Glutamatergic neuron (in vitro differentiated cells): ENCODE data around the gene PARN. TPM values are rescaled to one million over a fixed set of nuclear protein-coding genes. Genes with fewer than 3 reads are reported as not detected.
"Not testable (repeated sequence)": the region's sequence is repeated elsewhere in the genome, so short reads cannot be mapped to it uniquely, and the experiment has no call there.

Experiments
- DNase-seq: peaks from one replicate; pipeline ENCODE4 v3.0.0; 2022
- H3K27ac Mint-ChIP-seq: one replicate; pipeline ENCODE4 v1.8.0; 2020; ENCODE audit warnings: mild to moderate bottlenecking, mixed read lengths, inconsistent platforms; ENCODE audit not compliant: unreplicated experiment
- H3K27me3 Mint-ChIP-seq: one replicate; pipeline ENCODE4 v1.8.0; 2020; ENCODE audit warnings: mild to moderate bottlenecking, moderate library complexity, mixed read lengths, inconsistent platforms; ENCODE audit not compliant: unreplicated experiment
- H3K36me3 Mint-ChIP-seq: one replicate; pipeline ENCODE4 v1.8.0; 2020; ENCODE audit warnings: mild to moderate bottlenecking, mixed read lengths, inconsistent platforms; ENCODE audit not compliant: unreplicated experiment
- H3K4me1 Mint-ChIP-seq: one replicate; pipeline ENCODE4 v1.8.0; 2020; ENCODE audit warnings: mild to moderate bottlenecking, low read depth, mixed read lengths, inconsistent platforms; ENCODE audit not compliant: unreplicated experiment
- H3K4me3 Mint-ChIP-seq: one replicate; pipeline ENCODE4 v1.8.0; 2020; ENCODE audit warnings: mild to moderate bottlenecking, mixed read lengths, inconsistent platforms; ENCODE audit not compliant: unreplicated experiment
- H3K9me3 Mint-ChIP-seq: one replicate; pipeline ENCODE4 v1.8.0; 2020; ENCODE audit warnings: mild to moderate bottlenecking, moderate library complexity, mixed read lengths, inconsistent platforms; ENCODE audit not compliant: unreplicated experiment
- CTCF ChIP-seq: fragments of 200-600 bp; sonication (generic); IDR thresholded peaks from one replicate; pipeline ENCODE4 v1.5.0; 2021; ENCODE audit not compliant: partially characterized antibody, unreplicated experiment
- total RNA-seq: library from RNA; stranded (reverse); fragmentation: NEBNext Ultra II Directional; extraction: Animal tissue kit (Norgen Biotek cat#: 25700); gene quantifications from one replicate; pipeline ENCODE4 v1.2.1, GENCODE V29; 2021; ENCODE audit not compliant: unreplicated experiment

PARN gene
- total RNA-seq, 1 donor from 2014 or later: 26.2 TPM

DNA sequence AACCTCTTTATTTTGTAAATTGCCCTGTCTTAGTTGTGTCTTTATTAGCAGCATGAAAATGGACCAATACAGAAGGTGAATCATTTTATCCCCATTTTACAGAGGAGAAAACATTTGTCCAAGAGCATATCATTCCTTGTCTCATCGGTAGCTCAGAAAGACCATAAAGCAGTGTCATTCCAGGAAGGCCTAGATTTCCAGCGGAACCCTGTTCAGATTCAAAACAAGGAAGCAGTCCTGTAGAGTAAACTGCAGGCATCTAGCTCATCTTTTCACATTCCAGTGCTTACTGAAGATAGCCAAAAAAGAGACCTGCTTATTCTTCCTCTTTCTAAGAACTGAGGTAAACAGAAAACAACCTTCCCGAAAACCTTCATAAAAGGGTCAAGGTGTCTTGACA is 54.0 kb downstream of the PARN start:
- H3K4me3 Mint-ChIP-seq: no peak overlapping the region
- H3K36me3 Mint-ChIP-seq: peaks cover 32% of the 10 kb centered on the region
- H3K4me1 Mint-ChIP-seq: no peaks in the 10 kb centered on the region
- H3K9me3 Mint-ChIP-seq: peaks cover 4% of the 10 kb centered on the region
- TF ChIP-seq CTCF: no peak
- H3K27ac Mint-ChIP-seq: no peak overlapping the region
- H3K27me3 Mint-ChIP-seq: no peaks in the 10 kb centered on the region
- no peak for DNase-seq

DNA sequence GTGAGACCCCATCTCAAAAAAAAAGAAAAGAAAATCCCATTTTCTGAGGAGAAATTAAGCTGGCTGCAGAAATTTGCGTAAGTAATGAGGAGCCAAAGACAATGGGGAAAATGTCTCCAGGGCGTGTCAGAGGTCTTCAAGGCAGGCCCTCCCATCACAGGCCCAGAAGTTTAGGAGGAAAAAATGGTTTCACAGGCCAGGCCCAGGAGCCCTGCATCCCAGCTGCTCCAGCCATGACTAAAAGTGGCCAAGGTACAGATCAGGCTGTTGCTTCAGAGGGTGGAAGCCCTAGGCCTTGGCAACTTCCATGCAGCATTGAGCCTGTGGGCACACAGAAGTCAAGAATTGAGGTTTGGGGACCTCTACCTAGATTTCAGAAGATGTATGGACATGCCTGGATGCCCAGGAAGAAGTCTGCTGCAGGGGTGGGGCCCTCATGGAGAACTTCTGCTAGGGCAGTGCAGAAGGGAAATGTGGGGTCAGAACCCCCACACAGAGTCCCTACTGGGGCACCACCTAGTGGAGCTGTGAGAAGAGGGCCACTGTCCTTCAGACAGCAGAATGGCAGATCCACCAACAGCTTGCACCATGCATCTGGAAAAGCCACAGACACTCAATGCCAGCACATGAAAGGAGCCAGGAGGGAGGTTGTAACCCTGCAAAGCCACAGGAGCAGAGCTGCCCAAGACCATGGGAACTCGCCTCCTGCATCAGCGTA is 55.2 kb downstream of the PARN start:
- not testable (repeated sequence) for H3K27me3 Mint-ChIP-seq, H3K4me3 Mint-ChIP-seq, H3K27ac Mint-ChIP-seq, DNase-seq, H3K9me3 Mint-ChIP-seq, H3K4me1 Mint-ChIP-seq
- peaks cover 32% of the 10 kb centered on the region for H3K36me3 Mint-ChIP-seq

GRCh38 chr16:14572535-14572934 is 57.5 kb downstream of the PARN start:
- TF ChIP-seq CTCF: no peak
- peaks cover 4% of the 10 kb centered on the region for H3K9me3 Mint-ChIP-seq
- H3K4me3 Mint-ChIP-seq: no peak overlapping the region
- no peak overlapping the region for H3K27ac Mint-ChIP-seq
- H3K36me3 Mint-ChIP-seq: peaks cover 32% of the 10 kb centered on the region
- H3K4me1 Mint-ChIP-seq: no peaks in the 10 kb centered on the region
- DNase-seq: no peak
- H3K27me3 Mint-ChIP-seq: no peaks in the 10 kb centered on the region

DNA sequence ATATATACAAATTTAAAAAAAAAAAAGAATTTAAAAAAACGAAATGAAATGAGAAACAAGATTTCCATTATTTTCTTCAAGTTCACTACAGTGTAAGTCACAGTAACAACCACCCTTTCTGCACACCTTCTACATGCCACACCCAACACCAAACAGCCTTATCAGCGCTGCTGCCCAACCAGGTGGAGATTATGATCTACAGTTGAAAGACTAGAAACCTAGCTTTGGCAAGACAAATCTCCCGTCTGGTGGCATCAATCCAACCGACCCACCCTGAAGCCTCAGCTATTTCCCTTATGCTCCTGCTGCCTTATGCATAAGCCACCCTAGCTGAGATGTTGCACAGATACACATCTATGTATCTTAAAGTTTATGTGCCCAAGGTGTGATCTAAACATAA is 60.8 kb downstream of the PARN start:
- Mint-ChIP-seq H3K4me3 (no peak overlapping the region), H3K4me1 (peaks cover 11% of the 10 kb centered on the region), H3K36me3 (peaks cover 11% of the 10 kb centered on the region), H3K9me3 (peaks cover 4% of the 10 kb centered on the region), H3K27me3 (no peaks in the 10 kb centered on the region), H3K27ac (no peak overlapping the region)
- DNase-seq: no peak
- no peak for TF ChIP-seq CTCF

- Mint-ChIP-seq H3K9me3 (no peaks in the 10 kb centered on the region), H3K27me3 (no peaks in the 10 kb centered on the region), H3K4me3 (no peak overlapping the region), H3K4me1 (peaks cover 14% of the 10 kb centered on the region), H3K36me3 (no peaks in the 10 kb centered on the region), H3K27ac (no peak overlapping the region)
- TF ChIP-seq CTCF: no peak
- no peak for DNase-seq
These were observed 63.5 kb downstream of the PARN start for GRCh38 chr16:14566599-14566998.
